Karpas-422 (cell line): Measurements from ENCODE around the gene EDDM13. TPM values are rescaled to one million over a fixed set of nuclear protein-coding genes. Genes with fewer than 3 reads are reported as not detected.

Source experiments
- DNase-seq: peaks from one replicate; pipeline ENCODE4 v3.0.0-alpha.2; 2015
- H2AFZ ChIP-seq: fragments of 200-600 bp; sonication (generic); 2 replicates; pipeline ENCODE4 v1.6.1; 2014; ENCODE audit warnings: antibody characterized with exemption, low read length, mixed read lengths
- H3K27ac ChIP-seq: fragments of 200-600 bp; sonication (generic); 2 replicates; pipeline ENCODE4 v1.5.1; 2014; ENCODE audit warnings: mild to moderate bottlenecking, low read length, moderate library complexity
- H3K27me3 ChIP-seq: fragments of 200-600 bp; sonication (generic); 2 replicates; pipeline ENCODE4 v1.6.1; 2014; ENCODE audit warnings: low read length, mixed read lengths
- H3K36me3 ChIP-seq: fragments of 200-600 bp; sonication (generic); 2 replicates; pipeline ENCODE4 v1.6.1; 2014; ENCODE audit warnings: low read length, mixed read lengths; ENCODE audit not compliant: insufficient read depth
- H3K4me1 ChIP-seq: fragments of 200-600 bp; sonication (generic); 2 replicates; pipeline ENCODE4 v1.6.1; 2014; ENCODE audit warnings: mild to moderate bottlenecking, low read length, mixed read lengths
- H3K4me2 ChIP-seq: fragments of 200-600 bp; sonication (generic); 2 replicates; pipeline ENCODE4 v1.6.1; 2014; ENCODE audit warnings: low read length, low read depth, mild to moderate bottlenecking; ENCODE audit not compliant: poor library complexity, severe bottlenecking
- H3K4me3 ChIP-seq: fragments of 200-600 bp; sonication (generic); 2 replicates; pipeline ENCODE4 v1.5.1; 2014; ENCODE audit warnings: mild to moderate bottlenecking, antibody characterized with exemption, low read length, mixed read lengths
- H3K79me2 ChIP-seq: fragments of 200-600 bp; sonication (generic); 2 replicates; pipeline ENCODE4 v1.6.1; 2014; ENCODE audit warnings: mild to moderate bottlenecking, low read length, mixed read lengths
- H3K9ac ChIP-seq: fragments of 200-600 bp; sonication (generic); 2 replicates; pipeline ENCODE4 v1.6.0; 2014; ENCODE audit warnings: low read length
- H3K9me2 ChIP-seq: fragments of 200-600 bp; sonication (generic), shearing (Covaris generic); replicated peaks from 2 replicates; pipeline ENCODE4 v1.6.0; 2014; ENCODE audit warnings: mild to moderate bottlenecking, low read length, moderate library complexity; ENCODE audit not compliant: insufficient read depth
- H3K9me3 ChIP-seq: fragments of 300-700, 200-600 bp; sonication (generic); 2 replicates; pipeline ENCODE4 v1.6.1; 2014; ENCODE audit warnings: low read length, mixed read lengths
- H4K20me1 ChIP-seq: fragments of 200-600 bp; sonication (generic); 2 replicates; pipeline ENCODE4 v1.6.1; 2014; ENCODE audit warnings: mild to moderate bottlenecking, antibody characterized with exemption, low read length, low read depth; ENCODE audit not compliant: insufficient read depth
- small RNA-seq: library from RNA; depleted of rRNA; stranded (forward); fragments of <200 nt; gene quantifications from one replicate; pipeline ENCODE3, GENCODE V24; 2014
- total RNA-seq: library from RNA; depleted of rRNA; stranded (reverse); fragments of >200 nt; shearing (Covaris generic); gene quantifications from 2 replicates; pipeline ENCODE4 v1.2.3, GENCODE V29; 2014; ENCODE audit warnings: low replicate concordance; rRNA removed

Gene EDDM13
- total RNA-seq, 1 experiment from 2014 or later: not detected

DNA sequence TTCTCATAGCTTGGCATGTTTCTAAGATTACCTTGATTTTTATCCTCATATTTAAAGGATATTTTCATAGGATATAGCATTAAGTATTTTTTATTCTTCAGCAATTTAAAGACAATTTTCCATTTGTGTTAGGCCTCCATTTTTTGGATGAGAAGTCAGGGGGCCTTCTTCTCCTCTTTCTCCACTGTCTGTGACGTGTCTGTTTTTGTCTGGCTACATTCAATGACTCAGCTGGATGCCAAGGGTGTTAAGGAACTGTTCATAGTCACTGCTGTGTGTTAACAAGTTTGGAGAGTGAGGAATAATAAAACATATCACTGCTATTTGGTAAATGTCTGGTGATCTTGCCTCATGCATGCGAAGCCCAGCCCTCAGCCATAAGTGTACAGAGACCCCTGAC, 84.4 kb downstream of the EDDM13 start:
- Histone ChIP-seq H3K36me3 (no peaks in the 10 kb centered on the region), H3K27me3 (no peaks in the 10 kb centered on the region), H4K20me1 (no peaks in the 10 kb centered on the region), H3K4me1 (no peaks in the 10 kb centered on the region), H3K4me3 (no peak overlapping the region), H3K9ac (no peak overlapping the region), H2AFZ (no peak overlapping the region), H3K4me2 (no peak overlapping the region), H3K9me3 (peaks cover 4% of the 10 kb centered on the region; the same call in 1 of the 2 replicates), H3K9me2 (no peaks in the 10 kb centered on the region), H3K27ac (no peak overlapping the region), H3K79me2 (no peaks in the 10 kb centered on the region)
- no peak for DNase-seq

Small RNA genes within 50 kb of the gene (small RNA-seq; reads per million reads assigned to genes)
- gene RF00019: not detected

Other genes starting within 250 kb of the EDDM13 start
- gene ZNF787, start 151.5 kb upstream of the EDDM13 start, total RNA-seq: 26.2 and 103 TPM in 2 replicates
- gene ZNF444, start 131.5 kb upstream of the EDDM13 start, total RNA-seq: 12.5 and 54.0 TPM in 2 replicates
- gene GALP, start 96.7 kb upstream of the EDDM13 start, total RNA-seq: not detected in 2 replicates
- 0.18 TPM in 1 of 2 replicates, not detected in the other for gene ZSCAN5B, start 75.0 kb upstream of the EDDM13 start, total RNA-seq
- not detected in 2 replicates for gene ZSCAN5C, start 70.5 kb upstream of the EDDM13 start, total RNA-seq
- 14.4 and 16.2 TPM in 2 replicates for gene ZSCAN5A, start 42.1 kb downstream of the EDDM13 start, total RNA-seq
- 2.6 and 3.4 TPM in 2 replicates for gene ZNF582, start 120.8 kb downstream of the EDDM13 start, total RNA-seq
- 4.9 and 6.7 TPM in 2 replicates for gene ZNF583, start 131.6 kb downstream of the EDDM13 start, total RNA-seq
- not detected in 2 replicates for gene ZNF667, start 204.6 kb downstream of the EDDM13 start, total RNA-seq
- not detected in 2 replicates for gene ZNF471, start 235.1 kb downstream of the EDDM13 start, total RNA-seq